Prostate gland (tissue), 2 donors: ENCODE measurements around the gene GALNS.

Source experiments
- CTCF ChIP-seq, 4 experiments: fragments of 200-600 bp in 2 of 4; fragments of 450-650 bp in 2 of 4; sonication (generic) in 2 of 4; IDR thresholded peaks; 1 replicate in 3 of 4; 2 replicates in 1 of 4; pipeline ENCODE4 v1.5.1; 2016 to 2019; ENCODE audit warnings: antibody characterized with exemption in 4 of 4, mild to moderate bottlenecking in 2 of 4, moderate library complexity in 2 of 4
- POLR2A ChIP-seq: fragments of 450-650 bp; IDR thresholded peaks from one replicate; pipeline ENCODE4 v1.6.1; 2016; ENCODE audit warnings: antibody characterized with exemption, mild to moderate bottlenecking
- POLR2AphosphoS5 ChIP-seq: sonication (generic); formaldehyde crosslinking; IDR thresholded peaks from one replicate; pipeline ENCODE4 v1.6.1; 2017; ENCODE audit warnings: antibody characterized with exemption

- TF ChIP-seq CTCF (IDR thresholded peaks at IDR 0.05) (no peak), POLR2A (no peak), POLR2AphosphoS5 (no peak)
Measured at GRCh38 chr16:88778271-88778525, 78.5 kb downstream of the GALNS start.
